ENCODE data around the gene MYLK.

GRCh38 chr3:123870033-123870432 lies 14.1 kb downstream of the MYLK start:
- no peak for TF ChIP-seq POLR2A (IDR thresholded peaks at IDR 0.05)
- TF ChIP-seq CTCF (IDR thresholded peaks at IDR 0.05) = no peak
